ENCODE data around the gene USP49.

The USP49 gene

DNA sequence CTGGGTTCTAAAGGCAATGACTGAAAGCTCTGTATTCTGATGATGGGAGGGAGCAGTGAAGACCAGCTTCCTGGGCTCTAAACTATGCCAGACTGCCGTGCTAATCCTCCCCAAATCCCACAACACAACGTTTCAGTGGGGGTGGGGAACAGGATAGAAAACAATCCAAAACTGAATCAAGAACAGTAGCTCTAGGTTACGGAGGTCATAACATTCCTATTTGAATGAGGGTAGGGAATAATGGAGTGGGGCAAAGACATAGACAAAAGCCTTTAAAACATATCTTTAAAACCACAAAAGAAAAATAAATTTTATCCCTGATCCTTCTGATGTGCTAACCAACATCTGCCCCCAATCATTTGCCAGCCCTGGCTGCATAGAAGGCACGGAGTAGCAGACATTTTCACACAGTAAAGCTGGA is 7.8 kb downstream of the USP49 start:
- Mint-ChIP-seq H3K27me3 (ENCODE audit: low read depth) (no peaks in the 10 kb centered on the region), H3K36me3 (ENCODE audit: low read depth) (no peaks in the 10 kb centered on the region), H3K4me3 (no peak overlapping the region), H3K9me3 (no peaks in the 10 kb centered on the region), H3K27ac (no peak overlapping the region), H3K4me1 (no peaks in the 10 kb centered on the region)
- TF ChIP-seq, protein P1, sequence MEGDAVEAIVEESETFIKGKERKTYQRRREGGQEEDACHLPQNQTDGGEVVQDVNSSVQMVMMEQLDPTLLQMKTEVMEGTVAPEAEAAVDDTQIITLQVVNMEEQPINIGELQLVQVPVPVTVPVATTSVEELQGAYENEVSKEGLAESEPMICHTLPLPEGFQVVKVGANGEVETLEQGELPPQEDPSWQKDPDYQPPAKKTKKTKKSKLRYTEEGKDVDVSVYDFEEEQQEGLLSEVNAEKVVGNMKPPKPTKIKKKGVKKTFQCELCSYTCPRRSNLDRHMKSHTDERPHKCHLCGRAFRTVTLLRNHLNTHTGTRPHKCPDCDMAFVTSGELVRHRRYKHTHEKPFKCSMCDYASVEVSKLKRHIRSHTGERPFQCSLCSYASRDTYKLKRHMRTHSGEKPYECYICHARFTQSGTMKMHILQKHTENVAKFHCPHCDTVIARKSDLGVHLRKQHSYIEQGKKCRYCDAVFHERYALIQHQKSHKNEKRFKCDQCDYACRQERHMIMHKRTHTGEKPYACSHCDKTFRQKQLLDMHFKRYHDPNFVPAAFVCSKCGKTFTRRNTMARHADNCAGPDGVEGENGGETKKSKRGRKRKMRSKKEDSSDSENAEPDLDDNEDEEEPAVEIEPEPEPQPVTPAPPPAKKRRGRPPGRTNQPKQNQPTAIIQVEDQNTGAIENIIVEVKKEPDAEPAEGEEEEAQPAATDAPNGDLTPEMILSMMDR (IDR thresholded peaks at IDR 0.05; ENCODE audit: unreplicated experiment in 3 of 3): no peak

DNA sequence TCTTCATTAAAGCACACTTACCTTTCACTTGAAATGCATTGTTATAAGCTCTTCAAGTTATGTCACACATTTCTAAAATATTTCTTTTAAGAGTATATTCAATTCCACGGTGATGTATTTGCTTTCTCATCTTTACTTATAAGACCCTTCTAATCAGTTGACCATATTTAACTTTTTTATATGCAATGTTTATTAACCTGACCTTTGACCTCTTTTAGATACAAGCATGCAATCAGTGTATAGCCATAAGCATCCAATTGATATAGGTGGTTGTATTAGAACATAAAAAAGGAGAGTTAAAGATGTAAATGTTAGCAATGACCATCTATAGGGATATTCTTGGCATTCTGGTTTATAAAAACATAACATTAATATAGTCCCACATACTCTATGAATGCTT is 9.2 kb downstream of the USP49 start:
- TF ChIP-seq, protein P1 (IDR thresholded peaks at IDR 0.05; ENCODE audit: unreplicated experiment in 3 of 3): no peak
- Mint-ChIP-seq H3K4me1 (no peaks in the 10 kb centered on the region), H3K36me3 (ENCODE audit: low read depth) (no peaks in the 10 kb centered on the region), H3K4me3 (no peak overlapping the region), H3K27ac (no peak overlapping the region), H3K9me3 (no peaks in the 10 kb centered on the region), H3K27me3 (ENCODE audit: low read depth) (no peaks in the 10 kb centered on the region)

- H3K27ac Mint-ChIP-seq: no peak overlapping the region
- H3K4me1 Mint-ChIP-seq: no peaks in the 10 kb centered on the region
- no peak overlapping the region for H3K4me3 Mint-ChIP-seq
- no peaks in the 10 kb centered on the region for H3K27me3 Mint-ChIP-seq (ENCODE audit: low read depth)
- H3K9me3 Mint-ChIP-seq: no peaks in the 10 kb centered on the region
- H3K36me3 Mint-ChIP-seq (ENCODE audit: low read depth): no peaks in the 10 kb centered on the region
- TF ChIP-seq, protein P1 (IDR thresholded peaks at IDR 0.05; ENCODE audit: unreplicated experiment in 3 of 3): no peak
Measured at GRCh38 chr6:41884957-41885356, 10.2 kb downstream of the USP49 start.

- Mint-ChIP-seq H3K9me3 (no peaks in the 10 kb centered on the region), H3K27ac (no peak overlapping the region), H3K4me3 (no peak overlapping the region), H3K36me3 (ENCODE audit: low read depth) (peaks cover 3% of the 10 kb centered on the region), H3K27me3 (ENCODE audit: low read depth) (no peaks in the 10 kb centered on the region), H3K4me1 (no peaks in the 10 kb centered on the region)
- TF ChIP-seq, protein P1 (IDR thresholded peaks at IDR 0.05; ENCODE audit: unreplicated experiment in 3 of 3): no peak
Measured at GRCh38 chr6:41881506-41881905, 13.7 kb downstream of the USP49 start.

DNA sequence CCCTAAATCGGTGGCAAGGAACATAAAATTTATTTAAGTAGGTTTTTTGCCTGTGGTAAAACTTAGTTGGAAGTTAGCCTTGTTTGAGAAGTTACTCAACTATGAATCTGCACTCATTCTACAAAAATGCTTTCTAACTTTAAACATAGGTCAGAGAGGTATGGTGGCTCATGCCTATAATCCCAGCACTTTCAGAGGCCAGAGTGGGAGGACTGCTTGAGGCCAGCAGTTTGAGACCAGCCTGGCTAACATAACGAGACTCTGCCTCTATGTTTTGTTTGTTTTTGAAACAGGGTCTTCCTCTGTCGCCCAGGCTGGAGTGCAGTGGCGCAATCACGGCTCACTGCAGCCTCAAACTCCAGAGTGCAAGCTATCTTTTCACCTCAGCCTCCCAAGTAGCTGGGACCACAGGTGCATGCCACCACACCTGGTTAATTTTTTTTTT is 16.2 kb downstream of the USP49 start:
- Mint-ChIP-seq H3K27ac (no peak overlapping the region), H3K9me3 (no peaks in the 10 kb centered on the region), H3K4me1 (no peaks in the 10 kb centered on the region), H3K4me3 (no peak overlapping the region), H3K27me3 (ENCODE audit: low read depth) (no peaks in the 10 kb centered on the region), H3K36me3 (ENCODE audit: low read depth) (peaks cover 3% of the 10 kb centered on the region)
- TF ChIP-seq, protein P1 (IDR thresholded peaks at IDR 0.05; ENCODE audit: unreplicated experiment in 3 of 3): no peak

DNA sequence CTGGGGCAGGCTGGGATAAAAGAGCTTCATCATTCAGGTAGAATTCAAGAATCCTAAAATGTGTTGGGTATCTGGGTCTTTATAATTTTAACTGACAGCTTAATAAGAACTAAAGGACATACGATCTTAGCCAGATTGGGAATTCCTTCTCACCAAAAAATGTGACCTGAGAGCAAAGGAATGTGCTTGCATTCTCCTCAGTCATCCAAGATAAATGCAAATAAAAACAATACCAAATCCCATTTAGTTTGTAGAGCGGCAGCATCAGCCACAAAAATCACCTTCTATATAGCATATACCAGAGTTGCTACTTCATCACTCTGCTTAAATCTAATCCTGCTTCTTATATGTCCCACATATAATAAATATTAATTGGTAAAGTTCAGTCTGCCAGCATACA is 16.9 kb downstream of the USP49 start:
- Mint-ChIP-seq H3K4me1 (no peaks in the 10 kb centered on the region), H3K4me3 (no peak overlapping the region), H3K27me3 (ENCODE audit: low read depth) (no peaks in the 10 kb centered on the region), H3K36me3 (ENCODE audit: low read depth) (peaks cover 3% of the 10 kb centered on the region), H3K27ac (no peak overlapping the region), H3K9me3 (no peaks in the 10 kb centered on the region)
- TF ChIP-seq, protein P1 (IDR thresholded peaks at IDR 0.05; ENCODE audit: unreplicated experiment in 3 of 3): no peak

Data from nephron (organoid).